Hindlimb muscle (tissue), 1 donor: ENCODE measurements around the gene ICE1. TPM values are rescaled to one million over a fixed set of nuclear protein-coding genes. Genes with fewer than 3 reads are reported as not detected.
"Not testable (repeated sequence)": the region's sequence is repeated elsewhere in the genome, so short reads cannot be mapped to it uniquely, and the experiment has no call there.

Experiments used
- DNase-seq: peaks from one replicate; pipeline ENCODE4 v3.0.0-alpha.2; 2013
- polyA plus RNA-seq: library from polyadenylated mRNA; unstranded; fragments of 120-200 nt; gene quantifications from one replicate; pipeline ENCODE4 v1.2.1, GENCODE V29; 2013; ENCODE audit not compliant: insufficient read length

ICE1 gene
- polyA plus RNA-seq, 1 donor: 25.5 TPM

GRCh38 chr5:5492934-5493271 lies 70.4 kb downstream of the ICE1 start:
- DNase-seq: not testable (repeated sequence)

- DNase-seq: peak; percentile 11
Observed at GRCh38 chr5:5494489-5495402, 72.3 kb downstream of the ICE1 start.

GRCh38 chr5:5497152-5497788 lies 74.8 kb downstream of the ICE1 start:
- DNase-seq: peak; percentile 43

- DNase-seq: no peak
Observed at GRCh38 chr5:5499442-5499841, 77.0 kb downstream of the ICE1 start.

GRCh38 chr5:5504325-5504724 lies 81.8 kb downstream of the ICE1 start:
- no peak for DNase-seq

GRCh38 chr5:5505815-5506214 lies 83.3 kb downstream of the ICE1 start:
- no peak for DNase-seq

- no peak for DNase-seq
Observed at GRCh38 chr5:5508391-5508790, 85.9 kb downstream of the ICE1 start.

GRCh38 chr5:5511904-5512416 lies 89.5 kb downstream of the ICE1 start:
- DNase-seq: no peak

- no peak for DNase-seq
Observed at GRCh38 chr5:5512543-5512942, 90.1 kb downstream of the ICE1 start.

- DNase-seq: not testable (repeated sequence)
Observed at GRCh38 chr5:5520622-5521021, 98.1 kb downstream of the ICE1 start.

GRCh38 chr5:5521029-5521428 lies 98.6 kb downstream of the ICE1 start:
- DNase-seq: no peak

- DNase-seq: no peak
Observed at GRCh38 chr5:5521478-5521877, 99.0 kb downstream of the ICE1 start.

GRCh38 chr5:5522336-5522735 lies 99.9 kb downstream of the ICE1 start:
- DNase-seq: no peak

GRCh38 chr5:5523066-5523505 lies 100.6 kb downstream of the ICE1 start:
- no peak for DNase-seq

- DNase-seq: no peak
Observed at GRCh38 chr5:5524327-5524726, 101.8 kb downstream of the ICE1 start.

GRCh38 chr5:5531371-5531770 lies 108.9 kb downstream of the ICE1 start:
- no peak for DNase-seq

GRCh38 chr5:5532306-5533076 lies 110.0 kb downstream of the ICE1 start:
- DNase-seq: no peak

GRCh38 chr5:5533927-5534326 lies 111.5 kb downstream of the ICE1 start:
- DNase-seq: no peak

- DNase-seq: no peak
Observed at GRCh38 chr5:5534333-5534732, 111.9 kb downstream of the ICE1 start.

GRCh38 chr5:5536871-5537270 lies 114.4 kb downstream of the ICE1 start:
- DNase-seq: no peak

GRCh38 chr5:5537426-5537825 lies 114.9 kb downstream of the ICE1 start:
- DNase-seq: no peak

- no peak for DNase-seq
Observed at GRCh38 chr5:5539590-5539989, 117.1 kb downstream of the ICE1 start.
